UCSD-AML1 (cell line): Measurements from ENCODE around the gene H2AZ2.
"Not testable (repeated sequence)": the region's sequence is repeated elsewhere in the genome, so short reads cannot be mapped to it uniquely, and the experiment has no call there.

ENCODE experiments used
- DNase-seq: peaks from one replicate; lab custom pipeline; 2025; ENCODE audit not compliant: unreplicated experiment; lab: John Stamatoyannopoulos, UW

The H2AZ2 gene

GRCh38 chr7:44823255-44823781, 24.6 kb downstream of the H2AZ2 start:
- DNase-seq, result no peak

GRCh38 chr7:44819292-44819691, 28.6 kb downstream of the H2AZ2 start:
- no peak for DNase-seq

GRCh38 chr7:44814919-44815318, 33.0 kb downstream of the H2AZ2 start:
- DNase-seq, result no peak

- no peak for DNase-seq
These were observed 36.3 kb downstream of the H2AZ2 start for GRCh38 chr7:44811571-44811970.

- no peak for DNase-seq
These were observed 36.8 kb downstream of the H2AZ2 start for GRCh38 chr7:44811093-44811492.

- DNase-seq, result no peak
These were observed 38.9 kb downstream of the H2AZ2 start for GRCh38 chr7:44808914-44809393.

GRCh38 chr7:44805950-44806349, 41.9 kb downstream of the H2AZ2 start:
- no peak for DNase-seq

- DNase-seq, result not testable (repeated sequence)
These were observed 43.9 kb downstream of the H2AZ2 start for GRCh38 chr7:44803828-44804519.

- DNase-seq, result no peak
These were observed 45.4 kb downstream of the H2AZ2 start for GRCh38 chr7:44802418-44803025.

- DNase-seq, result no peak
These were observed 46.0 kb downstream of the H2AZ2 start for GRCh38 chr7:44801890-44802289.

GRCh38 chr7:44799939-44800338, 47.9 kb downstream of the H2AZ2 start:
- no peak for DNase-seq

GRCh38 chr7:44798649-44799305, 49.1 kb downstream of the H2AZ2 start:
- no peak for DNase-seq

GRCh38 chr7:44797329-44798258, 50.3 kb downstream of the H2AZ2 start:
- peak; percentile 69 for DNase-seq

GRCh38 chr7:44796504-44797328, 51.2 kb downstream of the H2AZ2 start, which contains the start of gene PPIA:
TSS of gene PPIA (plus strand) at chr7:44796681. CDS start at chr7:44796725, 44 bp downstream.
- peak; percentile 88 for DNase-seq

- peak; percentile 51 for DNase-seq
These were observed 51.8 kb downstream of the H2AZ2 start for GRCh38 chr7:44796034-44796503.

- no peak for DNase-seq
These were observed 53.6 kb downstream of the H2AZ2 start for GRCh38 chr7:44794331-44794730.

- no peak for DNase-seq
These were observed 54.0 kb downstream of the H2AZ2 start for GRCh38 chr7:44793919-44794318.

- no peak for DNase-seq
These were observed 56.3 kb downstream of the H2AZ2 start for GRCh38 chr7:44791278-44792219.

- no peak for DNase-seq
These were observed 57.9 kb downstream of the H2AZ2 start for GRCh38 chr7:44789990-44790389.
